Keratinocyte (primary cell): ENCODE measurements around the gene CRB2. TPM values are rescaled to one million over a fixed set of nuclear protein-coding genes. Genes with fewer than 3 reads are reported as not detected.

Experiments used
- DNase-seq: peaks from one replicate; pipeline ENCODE4 v3.0.0-alpha.2; 2011; ENCODE audit warnings: low read depth, missing footprints, low spot score
- FAIRE-seq: peaks from 2 replicates; lab custom pipeline; 2011; peaks lifted over from hg19 to GRCh38; lab: Jason Lieb, UNC
- H2AFZ ChIP-seq: 2 replicates; pipeline ENCODE4 v1.6.0; 2012; ENCODE audit warnings: low read length, control low read depth, inconsistent platforms; ENCODE audit not compliant: control insufficient read depth
- H3K27ac ChIP-seq: 2 replicates; pipeline ENCODE4 v1.5.1; 2011; ENCODE audit warnings: low read length; ENCODE audit not compliant: control insufficient read depth, insufficient read depth
- H3K27me3 ChIP-seq: 3 replicates; pipeline ENCODE4 v1.6.0; 2011; ENCODE audit warnings: low read length; ENCODE audit not compliant: control insufficient read depth, insufficient read depth; ENCODE audit errors: extremely low read depth
- H3K36me3 ChIP-seq, 2 experiments: 2 replicates in 1 of 2; 3 replicates in 1 of 2; pipeline ENCODE4 v1.5.1; 2011; ENCODE audit warnings: low read length in 2 of 2, mild to moderate bottlenecking in 1 of 2; ENCODE audit not compliant: control insufficient read depth in 2 of 2, insufficient read depth in 2 of 2; ENCODE audit errors: extremely low read depth in 1 of 2
- H3K4me1 ChIP-seq: 3 replicates; pipeline ENCODE4 v1.5.1; 2011; ENCODE audit warnings: low read length; ENCODE audit not compliant: control insufficient read depth, insufficient read depth; ENCODE audit errors: extremely low read depth
- H3K4me2 ChIP-seq: 3 replicates; pipeline ENCODE4 v1.6.0; 2011; ENCODE audit warnings: low read depth, low read length; ENCODE audit not compliant: control insufficient read depth, insufficient read depth; ENCODE audit errors: extremely low read depth
- H3K4me3 ChIP-seq, 3 experiments: fragments of 200-600 bp in 1 of 3; sonication (generic) in 1 of 3; 2 replicates in 2 of 3; 3 replicates in 1 of 3; pipeline ENCODE4 v1.5.1; 2011 to 2016; ENCODE audit warnings: low read length in 3 of 3, mild to moderate bottlenecking in 3 of 3, control low read depth in 2 of 3, inconsistent platforms in 1 of 3, low read depth in 1 of 3, mixed read lengths in 1 of 3, mixed run types in 1 of 3, moderate library complexity in 1 of 3; ENCODE audit not compliant: control insufficient read depth in 2 of 3, insufficient read depth in 2 of 3; ENCODE audit errors: extremely low read depth in 1 of 3
- H3K79me2 ChIP-seq: 2 replicates; pipeline ENCODE4 v1.6.0; 2012; ENCODE audit warnings: low read length; ENCODE audit not compliant: control insufficient read depth, insufficient read depth
- H3K9ac ChIP-seq: 3 replicates; pipeline ENCODE4 v1.6.0; 2011; ENCODE audit warnings: low read length; ENCODE audit not compliant: control insufficient read depth, insufficient read depth; ENCODE audit errors: extremely low read depth
- H3K9me1 ChIP-seq: 3 replicates; pipeline ENCODE4 v1.6.0; 2011; ENCODE audit warnings: low read length; ENCODE audit not compliant: control insufficient read depth, insufficient read depth; ENCODE audit errors: extremely low read depth
- H3K9me3 ChIP-seq: 2 replicates; pipeline ENCODE4 v1.5.1; 2012; ENCODE audit warnings: low read depth, low read length; ENCODE audit not compliant: control insufficient read depth
- H4K20me1 ChIP-seq: 3 replicates; pipeline ENCODE4 v1.6.0; 2011; ENCODE audit warnings: low read length; ENCODE audit not compliant: control insufficient read depth, insufficient read depth; ENCODE audit errors: extremely low read depth
- EZH2 ChIP-seq: IDR thresholded peaks from one replicate; pipeline ENCODE4 v1.6.1; 2012; ENCODE audit warnings: inconsistent platforms, mild to moderate bottlenecking, low read length, moderate library complexity
- dilution Hi-C: fragments of 300-500 bp; cut with MboI; formaldehyde crosslinking; loops from one replicate; pipeline ENCODE4 v1.7.0; 2020; ENCODE audit warnings: low sequenced_read_pairs; ENCODE audit not compliant: extremely low pct_ligation_motif_present
- polyA plus RNA-seq, 5 experiments: library from polyadenylated mRNA; depleted of rRNA in 3 of 5; stranded (reverse) in 3 of 5; stranded (forward) in 1 of 5; unstranded in 1 of 5; fragments of >200 nt; gene quantifications; 1 replicate in 1 of 5; 2 replicates in 3 of 5; 3 replicates in 1 of 5; pipeline versions ENCODE4 v1.2.1 to v1.2.3, GENCODE V29; 2011 to 2012; ENCODE audit warnings: missing spikeins in 2 of 5, low read depth in 1 of 5, low replicate concordance in 1 of 5
- TF ChIP-seq, protein P1 (sequence below), 3 experiments: IDR thresholded peaks in 1 of 3; conservative IDR thresholded peaks in 1 of 3; optimal IDR thresholded peaks in 1 of 3; 2 replicates in 2 of 3; 3 replicates in 1 of 3; pipeline versions ENCODE3 to v1.5.1; 2011; ENCODE audit warnings: low read length in 3 of 3, mild to moderate bottlenecking in 3 of 3, moderate library complexity in 2 of 3, control low read depth in 1 of 3, inconsistent platforms in 1 of 3; ENCODE audit not compliant: insufficient read depth in 2 of 3; ENCODE audit errors: extremely low read depth in 1 of 3

CRB2 gene
- polyA plus RNA-seq, 1 donor (not counting 4 experiments of a cell fraction or from before 2014, with no cell fraction given): not detected

DNA sequence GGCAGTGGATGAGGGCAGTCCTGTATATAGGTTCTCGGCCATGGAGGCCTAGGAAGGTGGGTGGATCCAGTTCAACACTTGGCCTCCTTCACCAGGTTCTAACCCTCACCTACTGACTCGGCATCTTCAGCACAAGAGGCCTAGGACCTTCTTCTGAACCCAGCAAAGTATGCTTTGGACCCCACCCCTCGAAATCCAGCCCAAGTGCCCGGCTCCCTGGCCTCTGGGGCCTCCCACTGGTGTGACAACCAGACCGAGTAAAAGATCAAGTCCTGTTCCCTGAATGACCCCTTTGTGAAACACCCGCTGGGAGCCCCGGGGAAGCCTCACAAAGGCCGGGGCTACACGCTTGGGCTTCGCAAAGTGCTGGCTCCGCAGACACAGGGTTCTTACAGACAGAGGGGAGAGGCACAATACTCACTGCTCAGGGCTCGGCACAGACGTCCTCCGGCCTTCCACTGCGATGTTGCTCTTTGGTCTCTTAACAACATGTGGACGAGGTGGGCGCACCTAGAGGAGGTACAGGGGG, 47.0 kb downstream of the CRB2 start:
- DNase-seq (no peak), FAIRE-seq (no peak)
- Histone ChIP-seq H4K20me1 (no peaks in the 10 kb centered on the region), H3K27me3 (no peaks in the 10 kb centered on the region), H3K4me2 (no peak overlapping the region), H3K27ac (no peak overlapping the region), H3K9me3 (no peaks in the 10 kb centered on the region), H3K79me2 (no peaks in the 10 kb centered on the region), H2AFZ (no peak overlapping the region), H3K9me1 (no peaks in the 10 kb centered on the region), H3K4me1 (peaks cover 5% of the 10 kb centered on the region), H3K9ac (no peak overlapping the region), H3K36me3 (no peaks in the 10 kb centered on the region), H3K4me3 (no peak overlapping the region)
- dilution Hi-C loops: no loop called here
- no peak for TF ChIP-seq EZH2
- TF ChIP-seq, protein P1, sequence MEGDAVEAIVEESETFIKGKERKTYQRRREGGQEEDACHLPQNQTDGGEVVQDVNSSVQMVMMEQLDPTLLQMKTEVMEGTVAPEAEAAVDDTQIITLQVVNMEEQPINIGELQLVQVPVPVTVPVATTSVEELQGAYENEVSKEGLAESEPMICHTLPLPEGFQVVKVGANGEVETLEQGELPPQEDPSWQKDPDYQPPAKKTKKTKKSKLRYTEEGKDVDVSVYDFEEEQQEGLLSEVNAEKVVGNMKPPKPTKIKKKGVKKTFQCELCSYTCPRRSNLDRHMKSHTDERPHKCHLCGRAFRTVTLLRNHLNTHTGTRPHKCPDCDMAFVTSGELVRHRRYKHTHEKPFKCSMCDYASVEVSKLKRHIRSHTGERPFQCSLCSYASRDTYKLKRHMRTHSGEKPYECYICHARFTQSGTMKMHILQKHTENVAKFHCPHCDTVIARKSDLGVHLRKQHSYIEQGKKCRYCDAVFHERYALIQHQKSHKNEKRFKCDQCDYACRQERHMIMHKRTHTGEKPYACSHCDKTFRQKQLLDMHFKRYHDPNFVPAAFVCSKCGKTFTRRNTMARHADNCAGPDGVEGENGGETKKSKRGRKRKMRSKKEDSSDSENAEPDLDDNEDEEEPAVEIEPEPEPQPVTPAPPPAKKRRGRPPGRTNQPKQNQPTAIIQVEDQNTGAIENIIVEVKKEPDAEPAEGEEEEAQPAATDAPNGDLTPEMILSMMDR (optimal IDR thresholded peaks at IDR 0.05 in 1 of 3, IDR thresholded peaks at IDR 0.05 in 1 of 3, conservative IDR thresholded peaks at IDR 0.05 in 1 of 3; ENCODE audit: extremely low read depth in 1 of 3, insufficient read depth in 2 of 3, low read length in 3 of 3): no peak

DNA sequence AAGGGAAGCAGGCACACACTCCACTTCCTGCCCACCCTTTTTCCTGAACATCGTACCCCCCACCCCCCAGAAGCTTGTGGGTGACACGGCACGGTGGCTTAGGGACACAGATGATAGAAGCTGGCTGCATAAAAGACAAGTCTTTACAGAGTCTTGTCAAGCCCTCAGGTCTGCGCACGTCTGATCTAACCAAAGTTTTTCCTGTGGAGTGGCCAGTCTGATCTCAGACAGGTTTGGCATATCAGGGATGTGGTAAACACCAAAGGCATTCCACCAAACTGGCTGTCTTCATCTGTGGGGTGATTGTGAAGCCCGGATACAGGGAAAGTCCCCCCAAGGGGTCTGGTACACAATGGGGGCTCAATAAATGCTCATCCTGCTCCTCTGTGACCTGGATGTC, 50.0 kb downstream of the CRB2 start:
- no peaks in the 10 kb centered on the region for H3K36me3 ChIP-seq
- no peak overlapping the region for H3K4me2 ChIP-seq
- DNase-seq (no peak), FAIRE-seq (no peak)
- TF ChIP-seq, protein P1 (optimal IDR thresholded peaks at IDR 0.05 in 1 of 3, IDR thresholded peaks at IDR 0.05 in 1 of 3, conservative IDR thresholded peaks at IDR 0.05 in 1 of 3; ENCODE audit: extremely low read depth in 1 of 3, insufficient read depth in 2 of 3, low read length in 3 of 3): no peak
- TF ChIP-seq EZH2: no peak
- no peaks in the 10 kb centered on the region for H3K27me3 ChIP-seq
- H3K9me1 ChIP-seq: no peaks in the 10 kb centered on the region
- H2AFZ ChIP-seq: no peak overlapping the region
- H3K9ac ChIP-seq: no peak overlapping the region
- peaks cover 5% of the 10 kb centered on the region for H3K4me1 ChIP-seq
- no peak overlapping the region for H3K27ac ChIP-seq
- H3K79me2 ChIP-seq: no peaks in the 10 kb centered on the region
- H4K20me1 ChIP-seq: no peaks in the 10 kb centered on the region
- no peak overlapping the region for H3K4me3 ChIP-seq
- dilution Hi-C loops: no loop called here
- H3K9me3 ChIP-seq: no peaks in the 10 kb centered on the region
